D721Med (cell line): ENCODE measurements around the gene RAMAC.
A peak's percentile ranks its signal among the peaks of the same experiment; 100 is the strongest.

Experiments
- DNase-seq: peaks from one replicate; pipeline ENCODE4 v3.0.0; 2011; ENCODE audit warnings: low spot score; ENCODE audit not compliant: insufficient read length
- FAIRE-seq: peaks from 2 replicates; lab custom pipeline; 2011; peaks lifted over from hg19 to GRCh38; lab: Jason Lieb, UNC
- TF ChIP-seq, protein P1 (sequence below): IDR thresholded peaks from 2 replicates; pipeline ENCODE4 v1.5.1; 2012; ENCODE audit warnings: mild to moderate bottlenecking, control low read depth; ENCODE audit not compliant: insufficient read depth; ENCODE audit errors: missing control alignments

Gene RAMAC

GRCh38 chr15:82977076-82977475 lies 8.9 kb upstream of the RAMAC start:
- TF ChIP-seq, protein P1, sequence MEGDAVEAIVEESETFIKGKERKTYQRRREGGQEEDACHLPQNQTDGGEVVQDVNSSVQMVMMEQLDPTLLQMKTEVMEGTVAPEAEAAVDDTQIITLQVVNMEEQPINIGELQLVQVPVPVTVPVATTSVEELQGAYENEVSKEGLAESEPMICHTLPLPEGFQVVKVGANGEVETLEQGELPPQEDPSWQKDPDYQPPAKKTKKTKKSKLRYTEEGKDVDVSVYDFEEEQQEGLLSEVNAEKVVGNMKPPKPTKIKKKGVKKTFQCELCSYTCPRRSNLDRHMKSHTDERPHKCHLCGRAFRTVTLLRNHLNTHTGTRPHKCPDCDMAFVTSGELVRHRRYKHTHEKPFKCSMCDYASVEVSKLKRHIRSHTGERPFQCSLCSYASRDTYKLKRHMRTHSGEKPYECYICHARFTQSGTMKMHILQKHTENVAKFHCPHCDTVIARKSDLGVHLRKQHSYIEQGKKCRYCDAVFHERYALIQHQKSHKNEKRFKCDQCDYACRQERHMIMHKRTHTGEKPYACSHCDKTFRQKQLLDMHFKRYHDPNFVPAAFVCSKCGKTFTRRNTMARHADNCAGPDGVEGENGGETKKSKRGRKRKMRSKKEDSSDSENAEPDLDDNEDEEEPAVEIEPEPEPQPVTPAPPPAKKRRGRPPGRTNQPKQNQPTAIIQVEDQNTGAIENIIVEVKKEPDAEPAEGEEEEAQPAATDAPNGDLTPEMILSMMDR, result no peak
- no peak for DNase-seq
- FAIRE-seq, result peak; percentile 11

DNA sequence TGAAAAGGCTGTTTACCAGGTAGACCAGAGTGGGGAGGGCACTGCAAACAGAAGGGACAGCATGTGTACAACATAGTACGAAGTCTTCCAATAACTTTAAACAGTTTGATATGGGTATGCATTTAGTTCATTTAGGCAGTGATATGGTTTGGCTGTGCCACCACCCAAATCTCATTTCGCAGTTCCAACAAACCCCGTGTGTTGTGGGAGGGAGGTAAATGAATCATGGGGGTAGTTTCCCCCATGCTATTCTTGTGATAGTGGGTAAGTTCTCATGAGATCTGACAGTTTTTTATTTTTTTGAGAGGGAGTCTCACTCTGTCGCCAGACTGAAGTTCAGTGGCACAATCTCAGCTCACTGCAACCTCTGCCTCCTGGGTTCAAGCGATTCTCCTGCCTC lies 7.6 kb upstream of the RAMAC start:
- TF ChIP-seq, protein P1, result no peak
- FAIRE-seq (no peak), DNase-seq (no peak)

- FAIRE-seq, result no peak
- TF ChIP-seq, protein P1, result no peak
- no peak for DNase-seq
Observed at GRCh38 chr15:82979726-82980125, 6.3 kb upstream of the RAMAC start.

GRCh38 chr15:82980981-82981380 lies 5.0 kb upstream of the RAMAC start:
- DNase-seq (no peak), FAIRE-seq (no peak)
- TF ChIP-seq, protein P1, result no peak

GRCh38 chr15:82986442-82986780 lies 401 bp downstream of the RAMAC start:
- DNase-seq (no peak), FAIRE-seq (no peak)
- TF ChIP-seq, protein P1, result no peak

DNA sequence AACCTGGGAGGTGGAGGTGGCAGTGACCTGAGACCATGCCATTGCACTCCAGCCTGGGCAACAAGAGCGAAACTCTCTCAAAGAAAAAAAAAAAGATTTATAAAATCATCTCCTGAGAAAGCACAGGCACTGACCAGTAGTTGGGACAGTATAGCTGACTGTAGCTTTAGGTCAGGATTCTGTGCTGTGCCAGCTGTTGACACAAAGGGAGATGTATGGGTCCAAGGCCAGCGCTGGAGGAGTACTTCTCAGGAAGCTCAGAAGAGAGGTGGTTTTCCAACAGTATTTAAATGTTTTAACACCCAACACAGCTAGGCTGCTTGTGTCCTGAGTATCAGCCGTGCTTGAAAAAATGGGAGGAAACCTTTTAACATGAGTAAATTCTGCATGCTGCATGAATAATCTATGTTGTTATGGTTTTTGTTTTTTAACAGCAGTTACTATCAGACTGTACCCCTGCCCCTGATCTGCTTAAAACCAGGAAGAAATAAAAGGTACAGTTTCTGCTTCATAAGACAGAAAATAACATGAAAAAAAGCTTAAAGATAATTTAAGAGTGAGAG lies 6.5 kb downstream of the RAMAC start:
- FAIRE-seq, result no peak
- no peak for DNase-seq
- TF ChIP-seq, protein P1, result no peak

- no peak for DNase-seq
- FAIRE-seq, result peak; percentile 16
- TF ChIP-seq, protein P1, result no peak
Observed at GRCh38 chr15:82993144-82993543, 7.1 kb downstream of the RAMAC start.
